GM12874 (cell line): Measurements from ENCODE around the gene GTF3C4.

Source experiments
- CTCF ChIP-seq: IDR thresholded peaks from 2 replicates; pipeline ENCODE4 v1.5.1; 2011; ENCODE audit warnings: low read depth, mild to moderate bottlenecking, control low read depth, low read length, moderate library complexity; ENCODE audit not compliant: insufficient read depth

Gene GTF3C4

GRCh38 chr9:132710333-132710732 is 40.1 kb downstream of the GTF3C4 start:
- no peak for TF ChIP-seq CTCF

- TF ChIP-seq CTCF: no peak
These were observed 41.6 kb downstream of the GTF3C4 start for GRCh38 chr9:132711846-132712245.

GRCh38 chr9:132712753-132713152 is 42.5 kb downstream of the GTF3C4 start:
- TF ChIP-seq CTCF: no peak

GRCh38 chr9:132716007-132716406 is 45.7 kb downstream of the GTF3C4 start:
- no peak for TF ChIP-seq CTCF

GRCh38 chr9:132717326-132717945 is 47.2 kb downstream of the GTF3C4 start:
- no peak for TF ChIP-seq CTCF

GRCh38 chr9:132721661-132722060 is 51.4 kb downstream of the GTF3C4 start:
- no peak for TF ChIP-seq CTCF

GRCh38 chr9:132722564-132723065 is 52.4 kb downstream of the GTF3C4 start:
- TF ChIP-seq CTCF: no peak

- TF ChIP-seq CTCF: no peak
These were observed 53.5 kb downstream of the GTF3C4 start for GRCh38 chr9:132723809-132724208.
